GM18870 (cell line): ENCODE results near the gene FAM20C.

ENCODE experiments used
- ATAC-seq: cut with Tn5 transposase; IDR thresholded peaks from one replicate; pipeline ENCODE4 v1.9.1; 2021; ENCODE audit warnings: moderate library complexity; ENCODE audit not compliant: unreplicated experiment

Gene FAM20C

GRCh38 chr7:300546-301290, 108.3 kb downstream of the FAM20C start:
- ATAC-seq, result no peak

GRCh38 chr7:301291-302053, 109.1 kb downstream of the FAM20C start:
- no peak for ATAC-seq

GRCh38 chr7:302054-302992, 110.0 kb downstream of the FAM20C start:
- ATAC-seq, result no peak

GRCh38 chr7:303425-303824, 111.1 kb downstream of the FAM20C start:
- ATAC-seq, result no peak

GRCh38 chr7:303884-304573, 111.7 kb downstream of the FAM20C start:
- ATAC-seq, result no peak

- ATAC-seq, result no peak
These were observed 112.4 kb downstream of the FAM20C start for GRCh38 chr7:304574-305409.

GRCh38 chr7:305410-306151, 113.2 kb downstream of the FAM20C start:
- no peak for ATAC-seq

- ATAC-seq, result no peak
These were observed 115.6 kb downstream of the FAM20C start for GRCh38 chr7:307970-308369.

- no peak for ATAC-seq
These were observed 117.3 kb downstream of the FAM20C start for GRCh38 chr7:309586-310228.
